Activated T-cell treated with anti-CD3 and anti-CD28 coated beads for 1 hour (primary cell): ENCODE data around the gene BCAP29.

Experiments
- DNase-seq: peaks from one replicate; pipeline ENCODE4 v3.0.0-alpha.2; 2020; ENCODE audit warnings: low read depth

Gene BCAP29

GRCh38 chr7:107668296-107668695 is 88.2 kb downstream of the BCAP29 start:
- DNase-seq, result no peak
